ENCODE data around the gene SSR3. TPM values are rescaled to one million over a fixed set of nuclear protein-coding genes. Genes with fewer than 3 reads are reported as not detected.

Gene SSR3
- total RNA-seq, 1 donor from 2014 or later = 178 TPM

DNA sequence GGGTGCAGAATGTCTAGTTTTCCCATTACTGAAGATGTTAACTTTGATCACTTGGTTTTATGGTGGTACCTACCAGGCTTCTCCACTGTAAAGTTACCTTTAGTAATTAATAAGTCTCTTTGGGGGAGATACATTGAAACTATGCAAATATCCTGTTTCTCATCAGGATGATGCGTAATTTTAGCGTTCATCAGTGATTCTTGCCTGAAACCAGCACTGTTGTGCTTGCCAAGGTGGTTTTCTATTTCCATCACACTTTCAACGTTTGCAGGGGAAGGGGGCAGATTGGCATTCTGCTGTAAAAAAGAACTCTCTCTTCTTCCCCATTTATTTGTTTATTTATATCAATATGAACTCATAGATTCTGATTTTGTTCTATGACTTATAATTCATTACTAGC, 61.0 kb downstream of the SSR3 start:
- intact Hi-C loops (cut with DNase I) = no loop called here
- Histone ChIP-seq H3K27me3 (no peaks in the 10 kb centered on the region), H3K9me3 (no peaks in the 10 kb centered on the region), H3K4me1 (no peaks in the 10 kb centered on the region), H3K36me3 (no peaks in the 10 kb centered on the region), H3K27ac (no peak overlapping the region), H3K4me3 (no peak overlapping the region)
- ATAC-seq (no peak), DNase-seq (no peak)
- TF ChIP-seq, protein P1, sequence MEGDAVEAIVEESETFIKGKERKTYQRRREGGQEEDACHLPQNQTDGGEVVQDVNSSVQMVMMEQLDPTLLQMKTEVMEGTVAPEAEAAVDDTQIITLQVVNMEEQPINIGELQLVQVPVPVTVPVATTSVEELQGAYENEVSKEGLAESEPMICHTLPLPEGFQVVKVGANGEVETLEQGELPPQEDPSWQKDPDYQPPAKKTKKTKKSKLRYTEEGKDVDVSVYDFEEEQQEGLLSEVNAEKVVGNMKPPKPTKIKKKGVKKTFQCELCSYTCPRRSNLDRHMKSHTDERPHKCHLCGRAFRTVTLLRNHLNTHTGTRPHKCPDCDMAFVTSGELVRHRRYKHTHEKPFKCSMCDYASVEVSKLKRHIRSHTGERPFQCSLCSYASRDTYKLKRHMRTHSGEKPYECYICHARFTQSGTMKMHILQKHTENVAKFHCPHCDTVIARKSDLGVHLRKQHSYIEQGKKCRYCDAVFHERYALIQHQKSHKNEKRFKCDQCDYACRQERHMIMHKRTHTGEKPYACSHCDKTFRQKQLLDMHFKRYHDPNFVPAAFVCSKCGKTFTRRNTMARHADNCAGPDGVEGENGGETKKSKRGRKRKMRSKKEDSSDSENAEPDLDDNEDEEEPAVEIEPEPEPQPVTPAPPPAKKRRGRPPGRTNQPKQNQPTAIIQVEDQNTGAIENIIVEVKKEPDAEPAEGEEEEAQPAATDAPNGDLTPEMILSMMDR (IDR thresholded peaks at IDR 0.05) = no peak

GRCh38 chr3:156492801-156493261, 62.1 kb downstream of the SSR3 start:
- Histone ChIP-seq H3K4me3 (no peak overlapping the region), H3K9me3 (no peaks in the 10 kb centered on the region), H3K27ac (no peak overlapping the region), H3K36me3 (no peaks in the 10 kb centered on the region), H3K27me3 (no peaks in the 10 kb centered on the region), H3K4me1 (no peaks in the 10 kb centered on the region)
- intact Hi-C loops (cut with DNase I) = no loop called here
- TF ChIP-seq, protein P1 (IDR thresholded peaks at IDR 0.05) = no peak
- no peak for ATAC-seq
- DNase-seq = no peak

- Histone ChIP-seq H3K27ac (no peak overlapping the region), H3K9me3 (no peaks in the 10 kb centered on the region), H3K27me3 (no peaks in the 10 kb centered on the region), H3K4me3 (no peak overlapping the region), H3K4me1 (no peaks in the 10 kb centered on the region), H3K36me3 (no peaks in the 10 kb centered on the region)
- TF ChIP-seq, protein P1 (IDR thresholded peaks at IDR 0.05) = no peak
- ATAC-seq (no peak), DNase-seq (no peak)
- intact Hi-C loops (cut with DNase I) = no loop called here
These were observed 63.7 kb downstream of the SSR3 start for GRCh38 chr3:156491192-156491591.

Other genes starting within 250 kb of the SSR3 start
- gene TIPARP, start 119.5 kb upstream of the SSR3 start, total RNA-seq = 56.9 TPM

Measured in upper lobe of right lung (tissue), 1 donor.